Gastroesophageal sphincter (tissue), 4 donors: ENCODE measurements around the gene VNN1. TPM values are rescaled to one million over a fixed set of nuclear protein-coding genes. Genes with fewer than 3 reads are reported as not detected.
"Not testable (repeated sequence)": the region's sequence is repeated elsewhere in the genome, so short reads cannot be mapped to it uniquely, and the experiment has no call there.

Experiments
- ATAC-seq: fragments of 150-250 bp; one replicate; pipeline ENCODE4 v1.9.1; 2016; ENCODE audit warnings: mild to moderate bottlenecking, moderate library complexity
- H3K27ac ChIP-seq, 4 donors: fragments of 200-600 bp; sonication (generic) in 3 of 4; 1 replicate in 3 of 4; 2 replicates in 1 of 4; pipeline ENCODE4 v1.5.1; 2016 to 2019
- H3K27me3 ChIP-seq: fragments of 200-600 bp; sonication (generic); one replicate; pipeline ENCODE4 v1.5.1; 2019
- H3K36me3 ChIP-seq, 2 donors: fragments of 200-600 bp; sonication (generic); one replicate each; pipeline ENCODE4 v1.5.1; 2019; ENCODE audit warnings: control low read depth in 1 of 2
- H3K4me1 ChIP-seq, 3 donors: fragments of 200-600 bp; sonication (generic); 1 replicate in 2 of 3; 2 replicates in 1 of 3; pipeline ENCODE4 v1.5.1; 2016 to 2019; ENCODE audit warnings: control low read depth in 2 of 3
- H3K4me3 ChIP-seq, 2 donors: fragments of 200-600 bp; sonication (generic); one replicate each; pipeline ENCODE4 v1.5.1; 2019; ENCODE audit warnings: mild to moderate bottlenecking in 1 of 2, moderate library complexity in 1 of 2
- H3K9me3 ChIP-seq, 3 donors: fragments of 200-600 bp; sonication (generic); one replicate each; pipeline ENCODE4 v1.5.1; 2017 to 2019; ENCODE audit warnings: control low read depth in 2 of 3
- EP300 ChIP-seq: sonication (generic); formaldehyde crosslinking; IDR thresholded peaks from one replicate; pipeline ENCODE4 v1.6.1; 2017; ENCODE audit warnings: antibody characterized with exemption, mild to moderate bottlenecking
- POLR2A ChIP-seq, 2 donors: fragments of 450-650 bp; IDR thresholded peaks; one replicate each; pipeline ENCODE4 v1.6.1; 2017; ENCODE audit warnings: antibody characterized with exemption in 2 of 2, mild to moderate bottlenecking in 2 of 2, moderate library complexity in 1 of 2
- POLR2AphosphoS5 ChIP-seq: sonication (generic); formaldehyde crosslinking; IDR thresholded peaks from one replicate; pipeline ENCODE4 v1.6.1; 2017; ENCODE audit warnings: antibody characterized with exemption
- WGBS, 2 donors: methylation state at CpG; one replicate each; pipeline ENCODE4 v1.1.5; 2018; ENCODE audit warnings: low coverage in 1 of 2; 5-methylcytosine and 5-hydroxymethylcytosine counted together
- total RNA-seq, 4 donors: library from RNA; depleted of rRNA; stranded (reverse); fragments of >200 nt; gene quantifications; one replicate each; pipeline ENCODE4 v1.1.0, GENCODE V29; 2016
- TF ChIP-seq, protein P1 (sequence below), 4 experiments: fragments of 200-600 bp in 2 of 4; fragments of 450-650 bp in 2 of 4; sonication (generic) in 1 of 4; IDR thresholded peaks; one replicate each; pipeline ENCODE4 v1.5.1; 2017 to 2019; ENCODE audit warnings: antibody characterized with exemption in 4 of 4, mild to moderate bottlenecking in 2 of 4, moderate library complexity in 2 of 4

The VNN1 gene
- total RNA-seq, 4 donors from 2014 or later: 0.15 to 3.9 (median 2.2) TPM; not detected in 1

DNA sequence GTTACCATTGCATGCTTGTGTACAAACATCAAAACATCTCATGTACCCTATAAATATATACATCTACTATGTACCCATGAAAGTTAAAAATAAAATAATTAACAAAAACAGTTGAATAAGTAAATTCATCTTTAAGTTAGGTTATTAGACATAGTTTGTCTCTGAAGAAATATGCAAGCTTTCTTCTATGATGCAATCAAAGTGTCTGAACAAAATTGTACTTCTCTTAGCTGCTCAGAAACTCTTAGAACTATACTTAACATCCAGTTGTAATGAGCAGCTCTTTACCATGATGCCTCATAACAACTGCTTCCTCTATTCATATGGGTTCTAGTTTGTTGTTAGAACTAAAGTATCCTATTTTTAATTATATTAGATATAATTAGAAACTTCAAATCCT lies 5.9 kb downstream of the VNN1 start:
- Histone ChIP-seq H3K27ac (no peak overlapping the region), H3K36me3 (no peaks in the 10 kb centered on the region), H3K4me3 (no peak overlapping the region), H3K9me3 (peaks cover 0 to 20% (median 0%) of the 10 kb centered on the region in 3 donors), H3K4me1 (peaks cover 0 to 4% (median 0%) of the 10 kb centered on the region in 3 donors), H3K27me3 (no peaks in the 10 kb centered on the region)
- TF ChIP-seq, protein P1, sequence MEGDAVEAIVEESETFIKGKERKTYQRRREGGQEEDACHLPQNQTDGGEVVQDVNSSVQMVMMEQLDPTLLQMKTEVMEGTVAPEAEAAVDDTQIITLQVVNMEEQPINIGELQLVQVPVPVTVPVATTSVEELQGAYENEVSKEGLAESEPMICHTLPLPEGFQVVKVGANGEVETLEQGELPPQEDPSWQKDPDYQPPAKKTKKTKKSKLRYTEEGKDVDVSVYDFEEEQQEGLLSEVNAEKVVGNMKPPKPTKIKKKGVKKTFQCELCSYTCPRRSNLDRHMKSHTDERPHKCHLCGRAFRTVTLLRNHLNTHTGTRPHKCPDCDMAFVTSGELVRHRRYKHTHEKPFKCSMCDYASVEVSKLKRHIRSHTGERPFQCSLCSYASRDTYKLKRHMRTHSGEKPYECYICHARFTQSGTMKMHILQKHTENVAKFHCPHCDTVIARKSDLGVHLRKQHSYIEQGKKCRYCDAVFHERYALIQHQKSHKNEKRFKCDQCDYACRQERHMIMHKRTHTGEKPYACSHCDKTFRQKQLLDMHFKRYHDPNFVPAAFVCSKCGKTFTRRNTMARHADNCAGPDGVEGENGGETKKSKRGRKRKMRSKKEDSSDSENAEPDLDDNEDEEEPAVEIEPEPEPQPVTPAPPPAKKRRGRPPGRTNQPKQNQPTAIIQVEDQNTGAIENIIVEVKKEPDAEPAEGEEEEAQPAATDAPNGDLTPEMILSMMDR (IDR thresholded peaks at IDR 0.05): no peak
- TF ChIP-seq POLR2A (IDR thresholded peaks at IDR 0.05): no peak
- ATAC-seq: no peak

DNA sequence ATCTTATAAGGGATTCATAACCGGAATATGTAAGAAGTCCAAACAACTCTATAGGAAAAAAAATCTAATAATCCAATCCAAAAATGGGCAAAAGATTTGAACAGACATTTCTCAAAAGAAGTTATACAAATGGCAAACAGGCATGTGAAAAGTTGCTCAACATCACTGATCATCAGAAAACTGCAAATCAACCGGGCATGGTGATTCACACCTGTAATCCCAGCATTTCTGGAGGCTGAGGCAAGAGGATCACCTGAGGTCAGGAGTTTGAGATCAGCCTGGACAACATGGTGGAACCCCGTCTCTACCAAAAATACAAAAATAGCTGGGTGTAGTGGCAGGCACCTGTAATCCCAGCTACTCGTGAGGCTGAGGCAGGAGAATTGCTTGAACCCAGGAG lies 7.1 kb downstream of the VNN1 start:
- not testable (repeated sequence) for H3K27me3 ChIP-seq, H3K4me1 ChIP-seq, H3K36me3 ChIP-seq, H3K27ac ChIP-seq, ATAC-seq, H3K4me3 ChIP-seq
- 66 to 100% methylated on average over 3 to 4 of the region's 4 CpGs for WGBS, 2 donors
- H3K9me3 ChIP-seq: peaks cover 0 to 20% (median 0%) of the 10 kb centered on the region in 3 donors

DNA sequence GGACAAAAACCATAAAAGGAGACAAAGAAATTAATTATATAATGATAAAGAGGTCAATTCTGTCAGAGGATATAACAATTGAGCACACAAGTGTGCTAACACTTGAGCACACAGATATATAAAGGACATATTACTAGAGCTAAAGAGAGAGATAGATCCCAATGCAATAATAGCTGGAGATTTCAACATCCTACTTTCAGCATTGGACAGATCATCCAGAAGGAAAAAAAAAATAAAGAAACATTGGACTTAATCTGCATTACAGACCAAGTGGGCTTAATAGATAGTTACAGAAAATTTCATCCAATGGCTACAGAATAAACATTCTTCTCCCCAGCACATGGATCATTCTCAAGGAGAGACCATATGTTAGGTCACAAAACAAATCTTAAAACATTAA lies 9.9 kb downstream of the VNN1 start:
- Histone ChIP-seq H3K9me3 (peaks cover 0 to 20% (median 0%) of the 10 kb centered on the region in 3 donors), H3K4me1 (no peaks in the 10 kb centered on the region), H3K36me3 (no peaks in the 10 kb centered on the region), H3K27me3 (no peaks in the 10 kb centered on the region), H3K4me3 (no peak overlapping the region), H3K27ac (no peak overlapping the region)
- TF ChIP-seq, protein P1 (IDR thresholded peaks at IDR 0.05): no peak
- no peak for TF ChIP-seq POLR2A (IDR thresholded peaks at IDR 0.05)
- no peak for ATAC-seq

DNA sequence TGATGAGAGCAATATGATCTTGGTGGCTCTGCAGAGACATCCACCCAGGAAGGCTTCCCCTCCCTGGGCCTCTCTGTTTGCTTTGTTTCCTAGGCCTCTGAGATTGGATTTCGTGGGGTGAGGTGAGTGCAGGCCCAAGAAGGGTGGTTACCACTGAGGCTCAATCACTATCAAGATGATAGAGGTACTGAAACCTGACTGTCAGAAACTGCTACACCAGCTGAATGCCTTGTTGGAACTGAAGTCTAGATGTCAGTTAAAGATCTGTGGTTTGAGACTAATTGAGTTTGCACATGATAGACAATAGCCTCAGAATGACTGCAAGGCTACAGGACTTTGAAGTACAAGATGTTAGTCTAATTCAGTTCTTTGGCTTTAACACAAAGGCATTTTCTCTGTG lies 15.2 kb downstream of the VNN1 start:
- TF ChIP-seq, protein P1 (IDR thresholded peaks at IDR 0.05): no peak
- TF ChIP-seq POLR2AphosphoS5 (no peak), POLR2A (IDR thresholded peaks at IDR 0.05) (no peak), EP300 (no peak)
- ATAC-seq: no peak
- Histone ChIP-seq H3K4me3 (no peak overlapping the region), H3K36me3 (no peaks in the 10 kb centered on the region), H3K27me3 (no peaks in the 10 kb centered on the region), H3K9me3 (peaks cover 0 to 23% (median 0%) of the 10 kb centered on the region in 3 donors), H3K27ac (no peak overlapping the region), H3K4me1 (no peaks in the 10 kb centered on the region)
- 25% methylated on average over 1 of the region's 1 CpG; no CpG with 5 or more reads in 1 of the 2 donors for WGBS, 2 donors

DNA sequence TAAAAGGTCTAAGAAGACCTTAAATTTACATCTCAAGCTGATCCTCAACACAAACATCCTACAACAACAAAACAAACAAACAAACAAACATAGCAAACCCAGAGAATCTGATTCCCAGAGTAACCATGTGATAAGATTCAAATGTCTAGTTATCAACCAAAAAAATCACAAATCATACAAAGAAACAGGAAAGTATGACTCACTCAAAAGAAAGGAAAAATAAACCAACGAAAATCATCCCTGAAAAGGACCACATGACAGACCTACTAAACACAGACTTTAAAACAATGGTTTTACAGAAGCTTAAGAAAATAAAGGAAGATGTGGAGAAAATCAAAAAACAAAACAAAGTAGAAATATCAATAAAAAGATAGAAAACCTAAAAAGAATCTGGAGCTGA lies 18.1 kb downstream of the VNN1 start:
- no peak for ATAC-seq
- no peak for TF ChIP-seq POLR2A (IDR thresholded peaks at IDR 0.05)
- TF ChIP-seq EP300: no peak
- TF ChIP-seq POLR2AphosphoS5: no peak
- TF ChIP-seq, protein P1 (IDR thresholded peaks at IDR 0.05): no peak
- Histone ChIP-seq H3K4me3 (no peak overlapping the region), H3K36me3 (no peaks in the 10 kb centered on the region), H3K4me1 (no peaks in the 10 kb centered on the region), H3K27me3 (no peaks in the 10 kb centered on the region), H3K27ac (no peak overlapping the region), H3K9me3 (peaks cover 0 to 23% (median 0%) of the 10 kb centered on the region in 3 donors)
- whole genome bisulfite sequencing, 2 donors: 28% methylated on average over 1 of the region's 1 CpG; no CpG with 5 or more reads in 1 of the 2 donors

DNA sequence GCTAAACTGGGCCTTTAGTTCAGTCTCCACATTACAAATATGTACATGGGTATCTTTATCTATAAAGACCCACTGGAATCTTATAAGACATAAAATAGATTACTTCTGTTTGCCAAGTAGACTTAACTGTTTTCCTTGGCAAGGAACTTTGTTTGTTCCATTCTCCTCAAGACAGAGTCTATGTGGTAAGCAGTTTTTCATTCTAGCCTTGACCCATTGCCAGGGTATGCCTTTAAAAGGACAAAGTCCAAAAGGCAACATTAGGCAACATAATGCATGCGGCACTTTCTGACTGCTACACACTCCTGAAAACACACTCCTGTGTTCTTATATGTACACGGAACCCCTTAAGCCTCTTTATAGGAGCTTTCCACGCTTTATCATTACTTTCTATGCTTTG lies 20.4 kb downstream of the VNN1 start:
- 67 to 68% methylated on average over 3 of the region's 3 CpGs for WGBS, 2 donors
- H3K27ac ChIP-seq: no peak overlapping the region
- no peak overlapping the region for H3K4me3 ChIP-seq
- TF ChIP-seq, protein P1 (IDR thresholded peaks at IDR 0.05): no peak
- TF ChIP-seq POLR2A (IDR thresholded peaks at IDR 0.05) (no peak), POLR2AphosphoS5 (no peak), EP300 (no peak)
- H3K9me3 ChIP-seq: peaks cover 0 to 23% (median 0%) of the 10 kb centered on the region in 3 donors
- no peaks in the 10 kb centered on the region for H3K4me1 ChIP-seq
- no peak for ATAC-seq
- no peaks in the 10 kb centered on the region for H3K27me3 ChIP-seq
- H3K36me3 ChIP-seq: no peaks in the 10 kb centered on the region
